Ovary (tissue), 3 donors: ENCODE measurements around the gene SYTL3.

Source experiments
- CTCF ChIP-seq, 3 donors: fragments of 450-650 bp in 2 of 3; fragments of 200-600 bp in 1 of 3; IDR thresholded peaks; one replicate each; pipeline versions ENCODE4 v1.5.1 to v1.8.0; 2016 to 2022; ENCODE audit warnings: antibody characterized with exemption in 3 of 3, mild to moderate bottlenecking in 1 of 3
- POLR2A ChIP-seq: fragments of 450-650 bp; IDR thresholded peaks from one replicate; pipeline ENCODE4 v1.6.1; 2017; ENCODE audit warnings: antibody characterized with exemption, mild to moderate bottlenecking, moderate library complexity
- donor health status: DM: no; HTN: no; CAD: no.

GRCh38 chr6:158606935-158607334 is 42.9 kb upstream of the SYTL3 start:
- TF ChIP-seq POLR2A: no peak
- TF ChIP-seq CTCF (IDR thresholded peaks at IDR 0.05): no peak
